Sigmoid colon (tissue), 4 donors: ENCODE results near the gene TCEANC2.

ENCODE experiments used
- POLR2AphosphoS5 ChIP-seq, 4 donors: sonication (generic); formaldehyde crosslinking; IDR thresholded peaks; one replicate each; pipeline ENCODE4 v1.6.1; 2017; ENCODE audit warnings: antibody characterized with exemption in 4 of 4
- TF ChIP-seq, protein P1 (sequence below), 4 experiments: fragments of 450-650 bp in 3 of 4; fragments of 200-600 bp in 1 of 4; IDR thresholded peaks; one replicate each; pipeline ENCODE4 v1.5.1; 2016 to 2019; ENCODE audit warnings: antibody characterized with exemption in 4 of 4, mild to moderate bottlenecking in 3 of 4, moderate library complexity in 2 of 4

DNA sequence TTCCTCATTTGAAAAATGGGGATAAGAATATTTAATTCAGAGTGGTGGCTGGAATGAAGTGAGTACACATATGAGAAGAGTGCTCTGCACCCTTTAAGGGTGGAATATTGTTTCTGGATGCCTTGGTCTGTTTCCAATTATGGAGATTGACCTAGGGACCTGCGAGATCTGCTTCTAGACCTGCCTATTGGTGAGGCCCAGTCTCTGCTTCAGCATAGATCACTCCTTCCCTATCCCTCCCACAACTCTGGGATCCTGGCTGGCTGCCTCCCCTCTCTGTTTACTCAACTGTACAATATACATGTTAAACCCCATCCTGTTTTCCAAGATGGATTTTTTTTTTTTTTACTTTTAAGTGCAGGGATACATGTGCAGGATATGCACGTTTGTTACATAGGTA lies 29.1 kb upstream of the TCEANC2 start:
- TF ChIP-seq, protein P1, sequence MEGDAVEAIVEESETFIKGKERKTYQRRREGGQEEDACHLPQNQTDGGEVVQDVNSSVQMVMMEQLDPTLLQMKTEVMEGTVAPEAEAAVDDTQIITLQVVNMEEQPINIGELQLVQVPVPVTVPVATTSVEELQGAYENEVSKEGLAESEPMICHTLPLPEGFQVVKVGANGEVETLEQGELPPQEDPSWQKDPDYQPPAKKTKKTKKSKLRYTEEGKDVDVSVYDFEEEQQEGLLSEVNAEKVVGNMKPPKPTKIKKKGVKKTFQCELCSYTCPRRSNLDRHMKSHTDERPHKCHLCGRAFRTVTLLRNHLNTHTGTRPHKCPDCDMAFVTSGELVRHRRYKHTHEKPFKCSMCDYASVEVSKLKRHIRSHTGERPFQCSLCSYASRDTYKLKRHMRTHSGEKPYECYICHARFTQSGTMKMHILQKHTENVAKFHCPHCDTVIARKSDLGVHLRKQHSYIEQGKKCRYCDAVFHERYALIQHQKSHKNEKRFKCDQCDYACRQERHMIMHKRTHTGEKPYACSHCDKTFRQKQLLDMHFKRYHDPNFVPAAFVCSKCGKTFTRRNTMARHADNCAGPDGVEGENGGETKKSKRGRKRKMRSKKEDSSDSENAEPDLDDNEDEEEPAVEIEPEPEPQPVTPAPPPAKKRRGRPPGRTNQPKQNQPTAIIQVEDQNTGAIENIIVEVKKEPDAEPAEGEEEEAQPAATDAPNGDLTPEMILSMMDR (IDR thresholded peaks at IDR 0.05): no peak
- no peak for TF ChIP-seq POLR2AphosphoS5 (IDR thresholded peaks at IDR 0.05)
